Stimulated activated naive CD4-positive, alpha-beta T cell treated with Interleukin-2 at 50 U/mL for 16 hours (primary cell): ENCODE results near the gene SLC7A6.

ENCODE experiments used
- DNase-seq: peaks from one replicate; lab custom pipeline; 2025; lab: John Stamatoyannopoulos, UW

The SLC7A6 gene

DNA sequence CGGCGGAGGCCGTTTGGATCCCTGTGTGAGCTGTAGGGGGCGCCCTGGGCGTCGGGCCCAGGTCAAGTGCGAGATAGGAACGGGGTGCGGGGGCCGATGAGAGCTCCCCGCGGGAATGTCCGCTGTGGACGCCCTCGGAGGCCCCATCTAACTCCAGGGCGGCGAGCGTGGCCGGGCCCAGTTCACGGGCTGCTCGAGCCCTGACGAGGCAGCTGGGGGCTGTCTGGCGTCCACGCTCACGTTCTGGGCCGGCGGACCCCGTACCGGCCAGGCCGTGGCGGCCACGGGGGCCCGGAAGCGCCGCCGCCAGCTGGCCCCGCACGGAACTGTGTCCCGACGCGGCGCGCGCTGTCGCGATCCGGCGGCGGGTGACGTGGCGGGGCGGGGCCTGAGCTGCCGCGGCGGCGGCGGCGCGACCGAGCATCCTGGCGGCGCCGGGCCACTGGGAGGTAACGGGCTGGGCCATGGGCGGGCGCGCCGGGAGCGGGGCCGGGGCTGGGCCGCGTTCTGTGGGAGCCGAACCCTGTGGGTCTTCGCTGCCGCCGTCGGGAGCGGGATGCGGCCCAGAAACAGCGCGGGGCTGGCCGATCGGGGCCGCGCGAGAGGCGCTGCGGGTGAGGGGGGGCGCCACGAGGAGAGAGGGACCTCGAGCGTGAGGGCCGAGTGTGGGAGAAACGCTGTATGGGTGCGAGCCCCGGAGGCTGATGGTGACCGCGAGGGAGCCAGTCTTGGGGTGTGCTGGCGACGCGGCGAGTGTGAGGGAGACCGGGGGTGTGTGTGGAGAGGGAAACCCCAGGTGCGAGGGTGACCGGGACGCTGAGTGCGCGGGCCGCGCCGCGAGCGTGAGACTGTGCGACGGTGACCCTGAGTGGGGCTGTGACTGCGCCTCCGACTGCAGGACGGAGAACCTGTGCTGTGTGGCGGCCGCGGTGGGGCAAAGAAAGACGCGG is at the start of gene SLC7A6:
Gene SLC7A6, plus strand, starts transcription at position 399 of the 950 bp plus-strand sequence. CDS start 10,201 bp downstream, outside the sequence.
- peak; percentile 80 for DNase-seq

- DNase-seq = no peak
These were observed 49.6 kb upstream of the SLC7A6 start for GRCh38 chr16:68214726-68215125.

GRCh38 chr16:68215302-68215701 is 49.0 kb upstream of the SLC7A6 start:
- no peak for DNase-seq

GRCh38 chr16:68216240-68216639 is 48.1 kb upstream of the SLC7A6 start:
- no peak for DNase-seq

DNA sequence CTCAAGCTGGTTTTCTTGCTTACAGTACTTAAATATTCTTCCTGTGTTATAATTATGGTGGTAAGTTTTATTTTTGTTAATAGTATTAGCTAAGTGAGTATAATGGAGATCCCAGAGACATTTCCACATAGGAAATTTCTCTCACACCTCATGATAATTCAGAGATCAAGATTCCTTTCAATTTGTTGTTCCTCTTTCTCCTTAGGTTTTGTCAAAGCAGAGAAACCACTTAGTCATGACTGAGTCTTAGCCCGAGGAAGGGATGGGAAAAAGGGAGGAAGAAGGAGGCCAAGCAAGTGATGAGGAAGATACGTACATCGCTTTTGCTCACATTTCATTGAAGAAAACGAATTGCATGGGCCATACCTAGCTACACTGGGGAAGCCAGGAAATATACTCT is 46.8 kb upstream of the SLC7A6 start:
- no peak for DNase-seq

- no peak for DNase-seq
These were observed 44.5 kb upstream of the SLC7A6 start for GRCh38 chr16:68219725-68220351.

DNA sequence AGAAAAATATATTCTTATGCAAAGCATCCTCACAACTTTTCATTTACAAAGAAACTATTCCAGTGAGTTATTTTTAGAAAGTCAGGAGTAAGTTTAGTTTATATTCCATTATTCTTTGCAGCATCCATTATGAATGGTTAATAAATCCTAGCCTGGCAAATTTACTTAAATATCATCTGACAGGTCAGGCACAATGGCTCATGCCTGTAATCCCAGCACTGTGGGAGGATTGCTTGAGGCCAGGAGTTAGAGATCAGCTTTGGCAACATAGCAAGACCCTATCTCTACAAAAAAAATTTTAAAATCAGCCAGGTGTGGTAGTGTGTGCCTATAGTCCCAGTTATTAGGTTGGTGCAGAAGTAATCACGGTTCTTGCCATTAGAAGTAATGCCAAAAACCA is 41.3 kb upstream of the SLC7A6 start:
- DNase-seq = no peak

GRCh38 chr16:68226116-68226515 is 38.2 kb upstream of the SLC7A6 start:
- DNase-seq = no peak

GRCh38 chr16:68227183-68227793 is 37.0 kb upstream of the SLC7A6 start:
- no peak for DNase-seq

GRCh38 chr16:68227850-68228553 is 36.3 kb upstream of the SLC7A6 start:
- DNase-seq = no peak

GRCh38 chr16:68228652-68229051 is 35.7 kb upstream of the SLC7A6 start:
- DNase-seq = no peak

GRCh38 chr16:68229431-68230175 is 34.7 kb upstream of the SLC7A6 start:
- DNase-seq = no peak

GRCh38 chr16:68230176-68230571 is 34.2 kb upstream of the SLC7A6 start:
- DNase-seq = no peak

DNA sequence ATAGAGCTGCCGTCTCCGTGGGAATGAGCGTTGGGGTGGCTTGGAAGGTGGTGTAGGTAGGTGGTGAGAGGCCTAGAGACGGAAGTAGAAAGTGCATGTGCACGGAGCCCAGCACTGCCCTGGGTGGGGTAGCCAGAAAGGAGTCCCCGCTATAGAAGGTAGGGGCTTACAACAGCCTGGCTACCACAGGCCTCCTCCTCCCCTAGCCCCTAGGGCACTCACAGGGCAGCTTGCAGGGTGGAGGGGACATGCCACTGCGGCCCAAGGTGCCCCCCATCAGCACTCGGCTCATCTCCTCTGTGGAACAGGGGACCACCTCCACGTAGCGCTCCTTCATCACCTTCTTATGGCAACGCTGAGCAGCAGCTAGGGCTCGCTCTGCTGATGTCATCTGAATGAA is 33.4 kb upstream of the SLC7A6 start:
- DNase-seq = no peak

GRCh38 chr16:68231384-68232136 is 32.8 kb upstream of the SLC7A6 start:
- DNase-seq = no peak

- no peak for DNase-seq
These were observed 32.0 kb upstream of the SLC7A6 start for GRCh38 chr16:68232335-68232734.

- no peak for DNase-seq
These were observed 31.1 kb upstream of the SLC7A6 start for GRCh38 chr16:68233085-68233834.

DNA sequence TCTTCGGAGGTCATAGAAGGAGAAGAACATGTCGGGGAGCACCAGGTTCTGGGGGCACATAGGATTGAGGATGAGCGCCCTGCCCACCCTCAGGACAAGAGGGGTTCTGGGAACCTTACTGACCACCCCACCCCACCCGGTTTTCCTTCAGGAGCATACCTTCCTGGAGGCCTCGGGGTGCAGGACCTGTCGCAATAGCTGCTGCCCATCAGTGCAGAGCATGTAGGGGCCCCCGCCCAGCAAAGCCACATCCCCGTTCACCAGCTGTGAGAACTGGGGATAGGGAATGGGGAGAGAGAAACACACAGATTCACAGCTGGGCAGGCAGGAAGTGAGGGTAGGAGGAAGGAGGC is 30.5 kb upstream of the SLC7A6 start:
- no peak for DNase-seq

- no peak for DNase-seq
These were observed 29.9 kb upstream of the SLC7A6 start for GRCh38 chr16:68234188-68235107.
